Measurements from ENCODE around the gene SPTY2D1. TPM values are rescaled to one million over a fixed set of nuclear protein-coding genes. Genes with fewer than 3 reads are reported as not detected.

Gene SPTY2D1
- total RNA-seq, 1 experiment from 2014 or later, result 11.1 TPM

DNA sequence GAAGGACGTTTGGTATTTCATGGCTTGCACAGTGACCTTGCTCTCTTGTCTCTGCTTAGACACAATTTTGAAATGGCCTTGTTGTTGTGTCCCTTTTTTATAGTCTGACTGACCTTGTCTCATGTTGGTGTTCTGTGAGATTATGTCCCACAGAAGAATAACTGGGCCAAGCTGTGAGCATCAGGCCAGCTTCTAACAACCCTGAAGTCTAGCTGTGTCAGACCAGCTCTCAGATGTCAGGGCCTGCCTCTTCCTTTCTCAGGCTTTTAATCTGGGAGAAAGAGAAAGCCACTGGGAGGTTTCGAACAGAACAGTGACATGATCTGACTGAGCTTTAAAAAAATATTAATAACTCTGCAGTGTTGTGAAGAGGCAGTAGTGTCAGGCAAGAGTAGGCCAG lies 43.6 kb downstream of the SPTY2D1 start:
- peaks cover 27% of the 10 kb centered on the region for H3K79me2 ChIP-seq (ENCODE audit: low read length)
- no peaks in the 10 kb centered on the region for H4K20me1 ChIP-seq (ENCODE audit: insufficient read depth, low read depth, low read length)
- H3K4me1 ChIP-seq (ENCODE audit: low read length), result peaks cover 35% of the 10 kb centered on the region
- no peak overlapping the region; the same call in 1 of the 2 replicates for H3K4me3 ChIP-seq (ENCODE audit: low read length)
- no peaks in the 10 kb centered on the region for H3K9me3 ChIP-seq (ENCODE audit: low read length)
- H3K4me2 ChIP-seq (ENCODE audit: low read depth, low read length, poor library complexity, severe bottlenecking), result peak overlapping the region; percentile 89
- no peaks in the 10 kb centered on the region for H3K27me3 ChIP-seq (ENCODE audit: low read length)
- no peak for DNase-seq
- H2AFZ ChIP-seq (ENCODE audit: low read length), result peak overlapping the region; percentile 7; the same call in 1 of the 2 replicates
- H3K9me2 ChIP-seq (replicated peaks; ENCODE audit: insufficient read depth, low read length), result no peaks in the 10 kb centered on the region
- H3K9ac ChIP-seq (ENCODE audit: low read length), result peak overlapping the region; percentile 28; the same call in 1 of the 2 replicates
- no peaks in the 10 kb centered on the region for H3K36me3 ChIP-seq (ENCODE audit: insufficient read depth, low read length)
- peak overlapping the region; percentile 23; the same call in 1 of the 2 replicates for H3K27ac ChIP-seq (ENCODE audit: low read length)

DNA sequence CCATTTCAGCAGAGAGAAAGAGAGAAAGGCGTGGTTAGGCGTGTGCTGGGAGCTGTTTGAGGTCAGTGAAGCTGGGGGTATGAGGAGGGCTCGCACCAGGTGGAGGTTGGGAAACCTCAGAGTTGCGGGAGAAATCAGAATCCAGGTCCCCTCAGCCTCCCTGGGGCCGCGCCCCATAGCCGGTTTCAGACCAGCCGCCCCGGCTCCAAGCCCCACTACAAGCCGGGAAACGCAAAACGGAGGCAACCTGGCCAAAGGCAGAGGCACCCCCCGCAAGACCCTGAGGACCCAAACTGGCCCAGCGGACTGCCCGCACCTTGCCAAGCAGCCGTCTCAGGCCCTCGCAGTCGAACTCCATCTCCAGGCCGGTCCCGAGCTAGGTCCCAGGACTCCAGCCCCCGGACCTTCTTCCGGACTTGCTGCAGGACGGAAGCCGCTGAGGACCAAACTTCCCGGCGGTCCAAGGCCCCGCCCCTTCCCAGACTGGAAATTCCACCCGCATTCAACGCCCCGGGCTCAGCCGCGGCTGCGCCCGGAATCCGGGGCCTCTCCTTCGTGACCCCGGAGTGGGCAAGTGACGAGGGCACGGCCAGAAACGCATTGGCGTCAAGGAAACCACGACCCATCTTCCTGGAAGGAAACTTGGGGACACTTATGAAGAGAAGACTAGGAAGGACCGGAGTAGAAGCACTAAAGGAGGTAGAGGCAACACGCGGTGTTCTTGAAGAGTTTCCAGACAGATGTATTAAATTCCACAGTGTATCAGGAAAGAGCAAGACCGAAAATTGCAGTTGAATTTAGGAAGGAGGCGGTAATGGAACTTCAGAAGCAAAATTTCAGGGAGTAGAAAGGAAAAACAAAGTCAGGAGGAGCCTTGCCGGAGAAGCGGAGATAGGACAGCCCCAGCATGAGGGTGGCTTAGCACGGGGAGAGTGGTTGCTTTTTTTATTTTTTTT lies 45.6 kb downstream of the SPTY2D1 start, which contains the start of gene UEVLD:
Gene UEVLD, minus strand, starts transcription at position 438 of the 956 bp plus-strand sequence. Its CDS starts 80 bp downstream, at position 358.
- no peaks in the 10 kb centered on the region for H4K20me1 ChIP-seq (ENCODE audit: insufficient read depth, low read depth, low read length)
- no peaks in the 10 kb centered on the region for H3K9me2 ChIP-seq (replicated peaks; ENCODE audit: insufficient read depth, low read length)
- H3K4me2 ChIP-seq (ENCODE audit: low read depth, low read length, poor library complexity, severe bottlenecking), result peak within 1 kb of the TSS; percentile 89
- H3K4me3 ChIP-seq (ENCODE audit: low read length), result peak within 1 kb of the TSS; percentile 86
- H3K36me3 ChIP-seq (ENCODE audit: insufficient read depth, low read length), result no peaks in the 10 kb centered on the region
- H3K27ac ChIP-seq (ENCODE audit: low read length), result peak within 1 kb of the TSS; percentile 6; the same call in 1 of the 2 replicates
- peaks cover 27% of the 10 kb centered on the region for H3K79me2 ChIP-seq (ENCODE audit: low read length)
- peak within 1 kb of the TSS; percentile 76 for H2AFZ ChIP-seq (ENCODE audit: low read length)
- DNase-seq, result peak; percentile 81
- H3K9me3 ChIP-seq (ENCODE audit: low read length), result no peaks in the 10 kb centered on the region
- H3K27me3 ChIP-seq (ENCODE audit: low read length), result no peaks in the 10 kb centered on the region
- peak within 1 kb of the TSS; percentile 77 for H3K9ac ChIP-seq (ENCODE audit: low read length)
- H3K4me1 ChIP-seq (ENCODE audit: low read length), result peaks cover 35% of the 10 kb centered on the region

DNA sequence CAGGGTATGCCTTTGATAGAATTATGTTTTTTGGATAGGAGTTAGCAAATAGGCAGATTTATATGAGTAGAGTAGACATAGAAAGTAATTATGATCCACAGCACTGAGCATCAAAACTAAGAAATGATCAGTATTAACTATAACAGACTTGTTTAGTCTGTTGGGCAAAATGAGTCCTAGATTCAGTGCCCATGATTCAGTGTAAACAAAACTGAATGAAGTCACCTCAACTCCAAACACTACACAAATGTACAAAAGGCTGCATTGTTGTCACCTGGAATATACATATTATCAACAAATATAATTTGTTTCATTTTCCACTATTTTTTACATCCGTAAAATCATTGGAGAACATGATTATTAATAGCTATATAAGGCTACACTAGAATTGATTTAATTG lies 52.3 kb downstream of the SPTY2D1 start:
- Histone ChIP-seq H3K4me2 (ENCODE audit: low read depth, low read length, poor library complexity, severe bottlenecking) (no peak overlapping the region), H3K4me3 (ENCODE audit: low read length) (no peak overlapping the region), H3K4me1 (ENCODE audit: low read length) (no peaks in the 10 kb centered on the region), H3K9ac (ENCODE audit: low read length) (no peak overlapping the region), H3K9me3 (ENCODE audit: low read length) (no peaks in the 10 kb centered on the region), H3K9me2 (replicated peaks; ENCODE audit: insufficient read depth, low read length) (no peaks in the 10 kb centered on the region), H3K27ac (ENCODE audit: low read length) (no peak overlapping the region), H3K79me2 (ENCODE audit: low read length) (peaks cover 5% of the 10 kb centered on the region), H2AFZ (ENCODE audit: low read length) (no peak overlapping the region), H4K20me1 (ENCODE audit: insufficient read depth, low read depth, low read length) (no peaks in the 10 kb centered on the region), H3K27me3 (ENCODE audit: low read length) (no peaks in the 10 kb centered on the region), H3K36me3 (ENCODE audit: insufficient read depth, low read length) (no peaks in the 10 kb centered on the region)
- no peak for DNase-seq

DNA sequence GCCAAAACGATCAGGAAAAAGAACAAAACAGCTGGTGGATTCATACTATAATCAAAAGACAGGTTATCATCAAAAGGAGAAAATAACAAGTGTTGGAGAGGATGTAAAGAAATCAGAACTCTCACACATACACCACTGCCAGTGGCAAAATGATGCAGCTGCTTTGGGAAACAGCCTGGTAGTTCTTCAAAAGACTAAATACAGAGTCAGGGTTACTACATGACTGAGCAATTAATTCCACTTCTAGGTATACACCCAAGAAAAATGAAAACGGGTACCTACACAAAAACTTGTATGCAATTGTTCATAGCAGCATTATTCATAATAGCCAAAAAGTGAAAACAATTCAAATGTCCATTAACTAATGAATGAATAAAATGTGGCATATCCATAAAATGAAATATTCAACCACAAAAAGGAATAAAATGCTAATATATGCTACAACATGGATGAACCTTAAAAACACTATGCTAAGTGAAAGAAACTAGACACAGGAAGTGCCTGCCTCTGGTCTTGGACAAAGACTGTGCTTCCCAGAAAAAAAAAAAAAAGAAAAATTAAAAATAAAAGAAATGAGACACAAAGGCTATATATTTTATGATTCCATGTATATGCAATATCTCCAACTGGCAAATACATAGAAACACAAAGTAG lies 53.9 kb downstream of the SPTY2D1 start:
- Histone ChIP-seq H3K36me3 (ENCODE audit: insufficient read depth, low read length) (no peaks in the 10 kb centered on the region), H3K9me3 (ENCODE audit: low read length) (no peaks in the 10 kb centered on the region), H3K79me2 (ENCODE audit: low read length) (no peaks in the 10 kb centered on the region), H2AFZ (ENCODE audit: low read length) (no peak overlapping the region), H3K4me1 (ENCODE audit: low read length) (no peaks in the 10 kb centered on the region), H3K4me3 (ENCODE audit: low read length) (no peak overlapping the region), H3K4me2 (ENCODE audit: low read depth, low read length, poor library complexity, severe bottlenecking) (no peak overlapping the region), H3K27me3 (ENCODE audit: low read length) (no peaks in the 10 kb centered on the region), H3K9ac (ENCODE audit: low read length) (no peak overlapping the region), H3K9me2 (replicated peaks; ENCODE audit: insufficient read depth, low read length) (no peaks in the 10 kb centered on the region), H4K20me1 (ENCODE audit: insufficient read depth, low read depth, low read length) (no peaks in the 10 kb centered on the region), H3K27ac (ENCODE audit: low read length) (no peak overlapping the region)
- no peak for DNase-seq

DNA sequence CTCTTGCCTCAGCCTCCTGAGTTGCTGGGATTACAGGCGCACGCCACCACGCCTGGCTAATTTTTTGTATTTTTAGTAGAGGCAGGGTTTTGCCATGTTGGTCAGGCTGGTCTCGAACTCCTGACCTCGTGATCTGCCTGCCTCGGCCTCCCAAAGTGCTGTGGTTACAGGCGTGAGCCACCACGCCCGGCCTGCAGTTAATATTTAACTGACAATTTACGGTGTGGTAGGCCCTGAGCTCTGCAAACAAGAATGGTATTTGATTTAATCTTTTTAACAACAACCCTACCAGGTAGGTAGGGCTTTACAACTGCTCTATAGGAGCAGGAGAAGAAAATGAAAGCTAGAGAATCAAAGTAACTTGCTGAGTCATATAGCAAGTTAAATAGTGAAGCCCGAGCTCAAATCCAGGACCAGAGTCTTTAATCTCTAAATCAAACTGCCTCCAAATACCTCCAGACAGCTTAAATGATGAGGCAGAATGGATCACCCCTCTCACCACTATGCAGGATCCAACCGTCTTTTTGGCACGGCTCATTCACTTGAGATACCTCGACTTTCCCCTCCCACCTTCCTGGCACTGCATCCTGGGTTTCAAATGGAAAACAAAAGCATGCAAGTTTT lies 55.1 kb downstream of the SPTY2D1 start:
- Histone ChIP-seq H3K27me3 (ENCODE audit: low read length) (no peaks in the 10 kb centered on the region), H3K36me3 (ENCODE audit: insufficient read depth, low read length) (peaks cover 3% of the 10 kb centered on the region; the same call in 1 of the 2 replicates), H3K4me1 (ENCODE audit: low read length) (no peaks in the 10 kb centered on the region), H4K20me1 (ENCODE audit: insufficient read depth, low read depth, low read length) (no peaks in the 10 kb centered on the region), H3K27ac (ENCODE audit: low read length) (no peak overlapping the region), H3K9ac (ENCODE audit: low read length) (no peak overlapping the region), H3K4me3 (ENCODE audit: low read length) (no peak overlapping the region), H2AFZ (ENCODE audit: low read length) (no peak overlapping the region), H3K79me2 (ENCODE audit: low read length) (no peaks in the 10 kb centered on the region), H3K9me3 (ENCODE audit: low read length) (no peaks in the 10 kb centered on the region), H3K9me2 (replicated peaks; ENCODE audit: insufficient read depth, low read length) (no peaks in the 10 kb centered on the region), H3K4me2 (ENCODE audit: low read depth, low read length, poor library complexity, severe bottlenecking) (no peak overlapping the region)
- DNase-seq, result no peak

DNA sequence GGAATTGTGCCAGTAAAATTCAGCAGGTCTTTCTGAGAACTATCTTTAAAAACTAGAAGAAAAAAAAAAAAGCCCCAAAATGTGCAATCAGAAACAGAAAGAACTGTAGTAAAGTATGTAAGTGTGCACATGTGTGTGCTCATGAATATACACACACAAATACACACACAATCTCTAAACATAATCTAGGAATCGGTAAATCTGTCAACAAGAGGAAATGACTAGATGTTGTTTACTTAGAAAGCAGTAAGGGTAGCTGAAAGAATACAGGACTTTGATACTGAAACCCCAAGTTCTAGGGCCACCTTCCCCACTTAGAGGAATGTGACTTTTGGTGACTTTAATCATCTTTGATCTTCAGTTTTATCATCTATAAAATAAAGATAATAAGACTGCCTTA lies 58.8 kb downstream of the SPTY2D1 start:
- Histone ChIP-seq H3K4me1 (ENCODE audit: low read length) (no peaks in the 10 kb centered on the region), H3K36me3 (ENCODE audit: insufficient read depth, low read length) (peaks cover 3% of the 10 kb centered on the region; the same call in 1 of the 2 replicates), H3K27ac (ENCODE audit: low read length) (no peak overlapping the region), H3K4me2 (ENCODE audit: low read depth, low read length, poor library complexity, severe bottlenecking) (no peak overlapping the region), H3K79me2 (ENCODE audit: low read length) (no peaks in the 10 kb centered on the region), H2AFZ (ENCODE audit: low read length) (no peak overlapping the region), H4K20me1 (ENCODE audit: insufficient read depth, low read depth, low read length) (no peaks in the 10 kb centered on the region), H3K4me3 (ENCODE audit: low read length) (no peak overlapping the region), H3K9me3 (ENCODE audit: low read length) (no peaks in the 10 kb centered on the region), H3K9me2 (replicated peaks; ENCODE audit: insufficient read depth, low read length) (no peaks in the 10 kb centered on the region), H3K9ac (ENCODE audit: low read length) (no peak overlapping the region), H3K27me3 (ENCODE audit: low read length) (no peaks in the 10 kb centered on the region)
- DNase-seq, result no peak

DNA sequence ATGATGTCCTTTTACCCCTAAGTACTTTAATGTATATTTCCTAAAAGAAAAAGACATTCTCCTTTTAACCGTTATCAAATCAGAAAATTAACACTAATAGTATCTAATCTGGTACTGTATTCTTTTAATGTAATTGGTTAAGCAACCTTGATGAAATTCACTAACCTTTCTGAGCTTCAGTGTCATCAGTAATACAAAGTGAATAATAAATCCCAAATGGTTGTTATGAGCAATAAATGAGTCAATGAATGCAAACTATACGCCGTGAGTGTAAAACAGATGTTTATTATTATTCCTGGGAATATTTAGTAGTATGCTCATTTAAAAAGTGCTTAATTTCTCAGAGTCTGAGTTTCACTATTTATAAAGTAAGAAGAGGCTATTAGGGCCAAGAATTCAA lies 67.1 kb downstream of the SPTY2D1 start:
- Histone ChIP-seq H2AFZ (ENCODE audit: low read length) (no peak overlapping the region), H3K9ac (ENCODE audit: low read length) (no peak overlapping the region), H3K27ac (ENCODE audit: low read length) (no peak overlapping the region), H3K36me3 (ENCODE audit: insufficient read depth, low read length) (peaks cover 10% of the 10 kb centered on the region; the same call in 1 of the 2 replicates), H3K9me2 (replicated peaks; ENCODE audit: insufficient read depth, low read length) (no peaks in the 10 kb centered on the region), H3K9me3 (ENCODE audit: low read length) (no peaks in the 10 kb centered on the region), H3K4me2 (ENCODE audit: low read depth, low read length, poor library complexity, severe bottlenecking) (no peak overlapping the region), H4K20me1 (ENCODE audit: insufficient read depth, low read depth, low read length) (no peaks in the 10 kb centered on the region), H3K4me1 (ENCODE audit: low read length) (no peaks in the 10 kb centered on the region), H3K27me3 (ENCODE audit: low read length) (no peaks in the 10 kb centered on the region), H3K4me3 (ENCODE audit: low read length) (no peak overlapping the region), H3K79me2 (ENCODE audit: low read length) (no peaks in the 10 kb centered on the region)
- no peak for DNase-seq

DNA sequence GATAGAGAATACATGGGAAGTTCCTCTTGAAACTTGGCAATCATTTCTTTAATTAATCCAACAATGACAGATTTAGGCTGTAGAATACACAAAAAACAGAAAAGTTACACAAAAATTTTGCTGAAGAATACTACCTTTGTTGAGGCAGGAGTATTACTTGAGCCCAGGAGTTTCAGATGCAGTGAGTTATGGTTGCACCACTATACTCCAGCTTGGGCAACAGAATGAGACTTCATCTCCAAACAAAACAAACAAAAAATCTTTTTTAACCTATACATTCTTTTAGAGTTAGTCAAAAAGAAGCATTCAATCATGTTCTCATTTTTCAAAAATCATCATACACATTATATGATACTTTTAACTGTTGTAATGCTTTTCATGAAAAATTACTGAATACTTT lies 67.7 kb downstream of the SPTY2D1 start:
- H3K36me3 ChIP-seq (ENCODE audit: insufficient read depth, low read length), result peaks cover 10% of the 10 kb centered on the region; the same call in 1 of the 2 replicates
- H2AFZ ChIP-seq (ENCODE audit: low read length), result no peak overlapping the region
- no peak for DNase-seq
- no peaks in the 10 kb centered on the region for H3K4me1 ChIP-seq (ENCODE audit: low read length)
- H3K9me3 ChIP-seq (ENCODE audit: low read length), result no peaks in the 10 kb centered on the region
- no peaks in the 10 kb centered on the region for H3K79me2 ChIP-seq (ENCODE audit: low read length)
- no peaks in the 10 kb centered on the region for H3K9me2 ChIP-seq (replicated peaks; ENCODE audit: insufficient read depth, low read length)
- no peak overlapping the region for H3K27ac ChIP-seq (ENCODE audit: low read length)
- no peak overlapping the region for H3K4me2 ChIP-seq (ENCODE audit: low read depth, low read length, poor library complexity, severe bottlenecking)
- no peak overlapping the region for H3K4me3 ChIP-seq (ENCODE audit: low read length)
- no peak overlapping the region for H3K9ac ChIP-seq (ENCODE audit: low read length)
- no peaks in the 10 kb centered on the region for H4K20me1 ChIP-seq (ENCODE audit: insufficient read depth, low read depth, low read length)
- no peaks in the 10 kb centered on the region for H3K27me3 ChIP-seq (ENCODE audit: low read length)

All from Karpas-422 (cell line).